Upper lobe of left lung (tissue), 4 donors: ENCODE results near the gene NUP42.

Experiments
- CTCF ChIP-seq, 6 experiments: fragments of 450-650 bp in 4 of 6; fragments of 200-600 bp in 2 of 6; sonication (generic) in 2 of 6; IDR thresholded peaks; one replicate each; pipeline ENCODE4 v1.5.1; 2016 to 2019; ENCODE audit warnings: antibody characterized with exemption in 6 of 6
- EP300 ChIP-seq, 4 donors: sonication (generic); formaldehyde crosslinking; IDR thresholded peaks; one replicate each; pipeline ENCODE4 v1.5.1; 2017; ENCODE audit warnings: antibody characterized with exemption in 4 of 4, control low read depth in 2 of 4
- POLR2A ChIP-seq, 4 donors: fragments of 450-650 bp; IDR thresholded peaks; one replicate each; pipeline ENCODE4 v1.5.1; 2016 to 2017; ENCODE audit warnings: antibody characterized with exemption in 4 of 4, mild to moderate bottlenecking in 2 of 4

- TF ChIP-seq CTCF (IDR thresholded peaks at IDR 0.05) (no peak), POLR2A (IDR thresholded peaks at IDR 0.05) (no peak), EP300 (IDR thresholded peaks at IDR 0.05) (no peak)
Observed at GRCh38 chr7:23135755-23136154, 46.1 kb upstream of the NUP42 start.
